HG02884 (cell line): ENCODE data around the gene MED13L.
"Not testable (repeated sequence)": the region's sequence is repeated elsewhere in the genome, so short reads cannot be mapped to it uniquely, and the experiment has no call there.

ENCODE experiments used
- ATAC-seq: cut with Tn5 transposase; IDR thresholded peaks from one replicate; pipeline ENCODE4 v1.9.1; 2021; ENCODE audit warnings: mild to moderate bottlenecking, moderate library complexity; ENCODE audit not compliant: unreplicated experiment

MED13L gene

GRCh38 chr12:116249938-116250337 lies 27.6 kb downstream of the MED13L start:
- ATAC-seq = no peak

- ATAC-seq = no peak
Observed at GRCh38 chr12:116248930-116249329, 28.6 kb downstream of the MED13L start.

GRCh38 chr12:116248433-116248832 lies 29.1 kb downstream of the MED13L start:
- ATAC-seq = no peak

- ATAC-seq = no peak
Observed at GRCh38 chr12:116247377-116247776, 30.1 kb downstream of the MED13L start.

GRCh38 chr12:116246490-116247179 lies 30.9 kb downstream of the MED13L start:
- no peak for ATAC-seq

GRCh38 chr12:116245189-116245588 lies 32.3 kb downstream of the MED13L start:
- no peak for ATAC-seq

- ATAC-seq = no peak
Observed at GRCh38 chr12:116244474-116245090, 32.9 kb downstream of the MED13L start.

- ATAC-seq = no peak
Observed at GRCh38 chr12:116244001-116244400, 33.5 kb downstream of the MED13L start.

GRCh38 chr12:116242740-116243139 lies 34.8 kb downstream of the MED13L start:
- no peak for ATAC-seq

GRCh38 chr12:116241157-116241759 lies 36.2 kb downstream of the MED13L start:
- no peak for ATAC-seq

- ATAC-seq = not testable (repeated sequence)
Observed at GRCh38 chr12:116238570-116239119, 38.8 kb downstream of the MED13L start.

- no peak for ATAC-seq
Observed at GRCh38 chr12:116238149-116238548, 39.3 kb downstream of the MED13L start.

GRCh38 chr12:116236976-116237375 lies 40.5 kb downstream of the MED13L start:
- no peak for ATAC-seq

- ATAC-seq = no peak
Observed at GRCh38 chr12:116236148-116236731, 41.3 kb downstream of the MED13L start.

- not testable (repeated sequence) for ATAC-seq
Observed at GRCh38 chr12:116234148-116234547, 43.3 kb downstream of the MED13L start.

GRCh38 chr12:116233669-116234068 lies 43.8 kb downstream of the MED13L start:
- no peak for ATAC-seq

- ATAC-seq = no peak
Observed at GRCh38 chr12:116227811-116228210, 49.7 kb downstream of the MED13L start.

GRCh38 chr12:116226026-116226425 lies 51.5 kb downstream of the MED13L start:
- ATAC-seq = no peak

- ATAC-seq = no peak
Observed at GRCh38 chr12:116222358-116222757, 55.1 kb downstream of the MED13L start.

GRCh38 chr12:116220756-116221155 lies 56.7 kb downstream of the MED13L start:
- no peak for ATAC-seq

- ATAC-seq = no peak
Observed at GRCh38 chr12:116217045-116217735, 60.3 kb downstream of the MED13L start.
